Trophoblast cell (in vitro differentiated cells and primary cell): ENCODE measurements around the gene CHMP4B.

Experiments
- DNase-seq, 2 donors: peaks; one replicate each; pipeline ENCODE4 v3.0.0-alpha.2; 2016
- H2AFZ ChIP-seq: 2 replicates; pipeline ENCODE4 v1.6.1; 2013; ENCODE audit warnings: low read length, moderate library complexity, mild to moderate bottlenecking; ENCODE audit not compliant: insufficient read depth, poor library complexity
- H2AK5ac ChIP-seq: 2 replicates; pipeline ENCODE4 v1.6.1; 2013; ENCODE audit warnings: mild to moderate bottlenecking, low read length
- H2BK120ac ChIP-seq: 2 replicates; pipeline ENCODE4 v1.6.1; 2013; ENCODE audit warnings: low read length, mild to moderate bottlenecking, moderate library complexity; ENCODE audit not compliant: insufficient read depth, poor library complexity
- H2BK12ac ChIP-seq: 2 replicates; pipeline ENCODE4 v1.6.1; 2013; ENCODE audit warnings: mild to moderate bottlenecking, low read length, moderate library complexity
- H2BK5ac ChIP-seq: 2 replicates; pipeline ENCODE4 v1.6.1; 2013; ENCODE audit warnings: low read length, low read depth, moderate library complexity, mild to moderate bottlenecking; ENCODE audit not compliant: poor library complexity
- H3K14ac ChIP-seq: 2 replicates; pipeline ENCODE4 v1.6.1; 2013; ENCODE audit warnings: mild to moderate bottlenecking, low read length
- H3K18ac ChIP-seq: 2 replicates; pipeline ENCODE4 v1.6.1; 2013; ENCODE audit warnings: mild to moderate bottlenecking, low read length
- H3K23ac ChIP-seq: 2 replicates; pipeline ENCODE4 v1.6.1; 2013; ENCODE audit warnings: low read length
- H3K27ac ChIP-seq: 2 replicates; pipeline ENCODE4 v1.5.1; 2013; ENCODE audit warnings: low read depth, mild to moderate bottlenecking, inconsistent platforms, low read length, moderate library complexity
- H3K27me3 ChIP-seq: 2 replicates; pipeline ENCODE4 v1.6.1; 2013; ENCODE audit warnings: inconsistent platforms, mild to moderate bottlenecking, low read length, moderate library complexity; ENCODE audit not compliant: insufficient read depth
- H3K36me3 ChIP-seq, 2 experiments: 1 replicate in 1 of 2; 2 replicates in 1 of 2; pipeline ENCODE4 v1.6.1; 2013; ENCODE audit warnings: low read length in 2 of 2, mild to moderate bottlenecking in 2 of 2, moderate library complexity in 1 of 2; ENCODE audit not compliant: insufficient read depth in 2 of 2, control insufficient read depth in 1 of 2
- H3K4ac ChIP-seq: 2 replicates; pipeline ENCODE4 v1.6.1; 2013; ENCODE audit warnings: low read depth, mild to moderate bottlenecking, low read length, moderate library complexity
- H3K4me1 ChIP-seq, 2 experiments: 1 replicate in 1 of 2; 2 replicates in 1 of 2; pipeline ENCODE4 v1.6.1; 2013; ENCODE audit warnings: low read length in 2 of 2, mild to moderate bottlenecking in 2 of 2, moderate library complexity in 1 of 2; ENCODE audit not compliant: insufficient read depth in 2 of 2, control insufficient read depth in 1 of 2
- H3K4me2 ChIP-seq: 2 replicates; pipeline ENCODE4 v1.6.1; 2013; ENCODE audit warnings: inconsistent platforms, mild to moderate bottlenecking, low read length, moderate library complexity
- H3K4me3 ChIP-seq: 2 replicates; pipeline ENCODE4 v1.5.1; 2013; ENCODE audit warnings: mild to moderate bottlenecking, low read depth, low read length, inconsistent platforms
- H3K79me1 ChIP-seq: one replicate; pipeline ENCODE4 v1.6.1; 2013; ENCODE audit warnings: low read length
- H3K79me2 ChIP-seq: 2 replicates; pipeline ENCODE4 v1.6.1; 2013; ENCODE audit warnings: low read length, mild to moderate bottlenecking; ENCODE audit not compliant: control insufficient read depth, insufficient read depth, poor library complexity
- H3K9ac ChIP-seq: 2 replicates; pipeline ENCODE4 v1.6.1; 2013; ENCODE audit warnings: mild to moderate bottlenecking, low read length
- H3K9me3 ChIP-seq: 2 replicates; pipeline ENCODE4 v1.6.1; 2013; ENCODE audit warnings: low read depth, mild to moderate bottlenecking, control low read depth, inconsistent platforms, low read length; ENCODE audit not compliant: insufficient read depth
- H4K12ac ChIP-seq: 2 replicates; pipeline ENCODE4 v1.6.1; 2013; ENCODE audit warnings: low read depth, mild to moderate bottlenecking, low read length, moderate library complexity
- H4K8ac ChIP-seq: 2 replicates; pipeline ENCODE4 v1.6.1; 2013; ENCODE audit warnings: low read depth, mild to moderate bottlenecking, low read length, moderate library complexity
- H4K91ac ChIP-seq: one replicate; pipeline ENCODE4 v1.6.1; 2013; ENCODE audit warnings: low read depth, mild to moderate bottlenecking, low read length, moderate library complexity
- WGBS: extraction: QIAGEN DNeasy Blood & Tissue Kit; methylation state at CpG from one replicate; pipeline ENCODE4 v1.1.7; 2013; ENCODE audit warnings: missing lambda C conversion rate; ENCODE audit not compliant: insufficient read length, insufficient coverage; ENCODE audit errors: extremely low coverage; 5-methylcytosine and 5-hydroxymethylcytosine counted together

Gene CHMP4B

DNA sequence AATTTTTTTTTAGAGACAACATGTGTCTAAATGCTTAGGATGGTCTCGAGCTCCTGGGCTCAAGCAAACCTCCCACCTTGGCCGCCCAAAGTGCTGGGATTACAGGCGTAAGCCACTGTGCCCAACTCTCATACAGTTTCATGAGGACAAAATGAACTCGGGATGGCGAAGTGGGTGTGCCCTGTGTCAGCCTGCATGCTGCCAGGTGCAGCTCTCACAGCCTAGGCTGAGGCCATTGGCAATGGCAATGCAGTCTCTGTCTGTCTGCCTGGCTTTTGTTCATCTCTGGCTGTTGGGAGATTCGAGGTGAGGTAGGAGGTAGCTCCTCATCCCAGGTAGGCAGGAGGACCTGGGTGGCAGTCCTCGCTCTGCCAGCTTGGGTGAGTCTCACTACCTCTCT lies 88.0 kb downstream of the CHMP4B start:
- Histone ChIP-seq H2AFZ (no peak overlapping the region), H3K27me3 (no peaks in the 10 kb centered on the region), H3K79me1 (no peaks in the 10 kb centered on the region), H3K9ac (no peak overlapping the region), H3K79me2 (no peaks in the 10 kb centered on the region), H3K9me3 (peaks cover 1% of the 10 kb centered on the region), H2BK5ac (no peak overlapping the region), H4K12ac (no peak overlapping the region), H4K8ac (no peak overlapping the region), H3K18ac (no peak overlapping the region), H3K4me1 (no peaks in the 10 kb centered on the region), H2BK12ac (no peak overlapping the region), H4K91ac (no peak overlapping the region), H2AK5ac (peak overlapping the region; percentile 59), H3K27ac (no peak overlapping the region), H2BK120ac (no peak overlapping the region), H3K4me3 (no peak overlapping the region), H3K23ac (no peak overlapping the region), H3K14ac (no peak overlapping the region), H3K4me2 (no peak overlapping the region), H3K36me3 (no peaks in the 10 kb centered on the region), H3K4ac (no peak overlapping the region)
- WGBS, result no CpG with 5 or more reads among the region's 7 CpGs
- DNase-seq, result no peak

DNA sequence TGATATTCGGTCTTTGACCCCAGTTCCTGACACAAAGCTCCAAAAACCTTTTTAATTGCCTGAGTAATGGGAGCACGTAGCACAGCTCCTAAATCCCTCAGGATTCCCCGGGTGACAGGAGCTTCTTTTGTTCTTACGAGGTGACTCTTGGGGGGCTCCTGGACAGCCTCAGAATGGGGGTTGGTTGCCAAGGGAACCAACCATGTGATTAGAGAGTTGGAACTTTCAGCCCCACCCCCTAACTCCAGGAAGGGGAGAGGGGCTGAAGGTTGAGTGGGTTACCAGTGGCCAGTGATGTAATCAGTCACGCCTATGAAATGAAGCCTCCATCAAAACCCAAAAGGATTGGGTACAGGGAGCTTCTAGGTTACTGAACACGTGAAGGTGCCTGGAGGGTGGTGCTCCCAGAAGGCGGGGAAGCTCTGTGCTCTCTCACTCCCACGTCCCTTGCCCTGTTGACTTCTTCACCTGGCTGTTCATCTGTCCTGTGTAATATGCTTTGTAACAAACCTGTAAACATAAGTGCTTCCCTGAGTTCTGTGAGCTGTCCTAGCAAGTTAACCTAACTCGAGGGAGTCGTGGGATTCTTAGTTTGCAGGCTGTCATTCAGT lies 89.5 kb downstream of the CHMP4B start:
- WGBS, result no CpG with 5 or more reads among the region's 10 CpGs
- Histone ChIP-seq H3K79me1 (no peaks in the 10 kb centered on the region), H3K27me3 (no peaks in the 10 kb centered on the region), H3K9me3 (peaks cover 1% of the 10 kb centered on the region), H3K18ac (no peak overlapping the region), H2BK120ac (no peak overlapping the region), H4K12ac (no peak overlapping the region), H2BK12ac (no peak overlapping the region), H2AFZ (no peak overlapping the region), H3K27ac (no peak overlapping the region), H3K4me1 (no peaks in the 10 kb centered on the region), H4K8ac (no peak overlapping the region), H3K23ac (no peak overlapping the region), H3K79me2 (no peaks in the 10 kb centered on the region), H3K14ac (no peak overlapping the region), H3K4me3 (no peak overlapping the region), H2AK5ac (no peak overlapping the region), H3K4ac (no peak overlapping the region), H3K36me3 (no peaks in the 10 kb centered on the region), H4K91ac (no peak overlapping the region), H2BK5ac (no peak overlapping the region), H3K4me2 (no peak overlapping the region), H3K9ac (no peak overlapping the region)
- DNase-seq, result no peak

DNA sequence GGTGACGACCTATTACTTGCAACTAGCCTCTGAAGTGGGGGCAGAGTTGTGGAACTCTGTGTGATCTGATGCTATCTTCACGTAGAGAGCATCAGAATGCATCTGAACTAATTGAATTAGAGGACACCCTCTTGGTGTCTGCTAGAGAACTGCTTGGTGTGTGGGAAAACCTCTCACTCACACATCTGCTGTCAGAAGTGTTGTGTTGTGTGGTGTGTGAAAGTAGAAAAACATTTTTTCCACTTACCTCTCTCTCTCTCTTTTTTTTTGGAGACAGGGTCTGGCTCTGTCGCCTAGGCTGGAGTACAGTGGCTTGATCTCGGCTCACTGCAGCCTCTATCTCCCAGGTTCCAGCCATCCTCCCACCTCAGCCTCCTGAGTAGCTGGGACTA lies 90.0 kb downstream of the CHMP4B start:
- H3K36me3 ChIP-seq, result no peaks in the 10 kb centered on the region
- no peaks in the 10 kb centered on the region for H3K27me3 ChIP-seq
- no peak overlapping the region for H3K9ac ChIP-seq
- H2BK12ac ChIP-seq, result no peak overlapping the region
- H3K14ac ChIP-seq, result no peak overlapping the region
- H3K4me3 ChIP-seq, result no peak overlapping the region
- no peak overlapping the region for H3K27ac ChIP-seq
- no peak overlapping the region for H4K91ac ChIP-seq
- no peak for DNase-seq
- H3K4me2 ChIP-seq, result no peak overlapping the region
- H4K8ac ChIP-seq, result no peak overlapping the region
- no peak overlapping the region for H4K12ac ChIP-seq
- no peak overlapping the region for H3K18ac ChIP-seq
- H2BK120ac ChIP-seq, result no peak overlapping the region
- no peaks in the 10 kb centered on the region for H3K79me1 ChIP-seq
- no peak overlapping the region for H2AFZ ChIP-seq
- H3K4me1 ChIP-seq, result no peaks in the 10 kb centered on the region
- no peaks in the 10 kb centered on the region for H3K79me2 ChIP-seq
- no peak overlapping the region for H3K4ac ChIP-seq
- no CpG with 5 or more reads among the region's 4 CpGs for WGBS
- H2AK5ac ChIP-seq, result no peak overlapping the region
- no peak overlapping the region for H2BK5ac ChIP-seq
- H3K9me3 ChIP-seq, result peaks cover 1% of the 10 kb centered on the region
- H3K23ac ChIP-seq, result no peak overlapping the region

DNA sequence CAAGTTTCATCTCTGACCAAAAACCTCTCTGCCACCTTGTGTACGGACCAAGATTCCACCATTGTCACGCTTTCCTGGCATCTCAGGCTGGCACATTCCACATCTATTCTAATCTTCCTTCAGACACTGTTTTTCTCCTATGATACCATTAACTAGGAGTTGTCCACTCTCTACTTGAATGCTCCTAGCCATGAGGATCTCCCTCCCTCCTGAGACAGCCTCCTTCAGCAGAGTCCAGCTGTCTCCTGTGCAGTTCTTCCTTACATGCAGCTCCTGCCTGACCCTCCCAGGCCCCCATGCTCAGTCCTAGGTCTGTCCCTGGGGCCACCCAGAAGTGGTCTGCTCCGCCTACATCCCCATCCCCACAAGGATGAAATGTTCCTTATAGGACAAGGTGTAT lies 90.9 kb downstream of the CHMP4B start:
- Histone ChIP-seq H3K4me1 (no peaks in the 10 kb centered on the region), H4K12ac (no peak overlapping the region), H2AK5ac (no peak overlapping the region), H3K4me2 (no peak overlapping the region), H3K9me3 (no peaks in the 10 kb centered on the region), H3K27ac (no peak overlapping the region), H3K4ac (no peak overlapping the region), H4K91ac (no peak overlapping the region), H3K79me1 (peaks cover 2% of the 10 kb centered on the region), H2BK5ac (no peak overlapping the region), H2BK120ac (no peak overlapping the region), H3K18ac (no peak overlapping the region), H3K9ac (no peak overlapping the region), H2AFZ (no peak overlapping the region), H2BK12ac (no peak overlapping the region), H3K4me3 (no peak overlapping the region), H3K36me3 (no peaks in the 10 kb centered on the region), H4K8ac (no peak overlapping the region), H3K79me2 (no peaks in the 10 kb centered on the region), H3K27me3 (no peaks in the 10 kb centered on the region), H3K14ac (no peak overlapping the region), H3K23ac (no peak overlapping the region)
- DNase-seq, result no peak
- no CpG with 5 or more reads among the region's 3 CpGs for WGBS
